ENCODE data around the gene PSME3. TPM values are rescaled to one million over a fixed set of nuclear protein-coding genes. Genes with fewer than 3 reads are reported as not detected.

The PSME3 gene
- total RNA-seq, 8 experiments from 2014 or later = 31.7 to 169 (median 69.6) TPM

DNA sequence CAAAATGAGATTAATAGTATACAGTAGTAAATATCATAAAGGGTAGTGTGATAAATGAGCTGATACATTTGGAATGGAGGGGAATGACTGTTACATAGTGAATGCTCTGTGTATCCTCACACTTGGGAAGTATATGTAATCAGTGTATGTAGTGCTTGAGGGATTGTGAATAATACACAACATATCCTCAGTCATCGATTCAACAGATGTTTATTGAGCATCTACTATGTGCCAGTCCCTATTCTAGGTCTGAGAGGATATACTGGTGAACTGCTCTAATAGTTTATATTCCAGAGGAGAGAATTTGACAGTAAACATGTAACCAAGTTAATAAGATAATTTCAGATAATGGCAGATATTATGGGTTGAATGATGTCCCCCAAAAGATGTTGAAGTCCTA, 5.7 kb upstream of the PSME3 start:
- in situ Hi-C loops (cut with MboI; ENCODE audit: low pct_unique_long_range_greater_than_20kb in 2 of 9, low sequenced_read_pairs in 9 of 9, unreplicated experiment in 9 of 9) = loop anchor here in 3 of 9 experiments (25.0 kb wide), 1 partner anchor 110 kb away; no protein-coding TSS in a partner anchor
- ATAC-seq (replicated peaks in 6 of 8) = no peak
- WGBS, 10 experiments = 20 to 88% (median 82%) methylated on average over 1 of the region's 1 CpG; no CpG with 5 or more reads in 1 of the 10 experiments
- Histone ChIP-seq H3K4me3 (no peak overlapping the region), H3K4me1 (replicated peaks in 1 of 2) (peaks cover 12 to 14% of the 10 kb centered on the region in 2 donors), H3K27ac (no peak overlapping the region)

DNA sequence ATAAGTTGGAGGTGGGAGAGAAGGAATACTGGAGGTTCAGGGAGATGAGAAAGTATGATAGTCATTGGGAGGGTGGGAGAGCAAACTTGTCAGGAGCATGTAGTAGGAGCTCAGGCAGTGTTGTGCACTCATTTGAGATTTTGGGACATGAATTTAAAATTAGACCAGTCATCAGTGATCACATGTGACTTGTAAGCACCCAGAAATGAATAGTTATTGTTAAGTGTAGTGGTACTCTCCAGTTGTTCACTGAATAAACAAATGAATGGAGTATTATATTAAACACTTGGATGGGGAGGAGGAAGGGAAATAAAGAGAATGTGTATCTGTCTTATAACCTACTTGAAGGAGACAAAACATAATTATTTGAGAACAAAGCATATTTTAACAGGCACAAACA, 2.2 kb upstream of the PSME3 start:
- in situ Hi-C loops (cut with MboI; ENCODE audit: low pct_unique_long_range_greater_than_20kb in 2 of 9, low sequenced_read_pairs in 9 of 9, unreplicated experiment in 9 of 9) = loop anchor here in 3 of 9 experiments (25.0 kb wide), 1 partner anchor 106 kb away; no protein-coding TSS in a partner anchor

DNA sequence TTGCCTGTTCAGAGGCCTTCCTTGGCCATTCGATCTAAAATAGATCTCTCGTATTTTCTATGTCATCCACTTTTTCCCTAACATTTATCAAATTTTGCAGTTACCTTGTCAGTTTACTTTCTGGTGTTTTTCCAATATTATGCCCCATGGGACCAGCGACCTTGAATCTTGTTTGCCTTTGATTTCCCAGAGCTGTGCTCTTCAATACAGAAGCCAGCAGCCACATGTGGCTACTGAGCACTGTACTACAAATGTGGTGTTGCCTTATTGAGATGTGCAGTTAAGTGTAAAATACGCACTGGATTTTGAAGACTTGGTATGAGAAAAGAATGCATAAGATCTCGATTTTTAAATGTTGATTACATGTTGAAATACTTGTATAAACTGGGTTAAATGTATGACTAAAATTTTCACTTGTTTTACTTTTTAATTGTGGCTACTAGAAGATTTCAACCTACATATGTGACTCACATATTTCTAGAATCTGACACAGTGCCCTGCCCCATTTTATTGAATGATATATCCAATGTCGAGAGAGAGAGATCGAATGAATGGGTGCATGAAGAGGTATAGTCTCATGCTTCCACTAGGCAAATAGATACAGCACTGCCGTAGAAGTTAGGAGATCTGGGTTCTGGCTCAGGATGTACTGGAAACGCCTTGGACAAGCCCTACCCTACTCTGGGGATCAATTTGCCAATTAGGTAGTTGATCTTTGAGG, 824 bp upstream of the PSME3 start:
- in situ Hi-C loops (cut with MboI; ENCODE audit: low pct_unique_long_range_greater_than_20kb in 2 of 9, low sequenced_read_pairs in 9 of 9, unreplicated experiment in 9 of 9) = loop anchor here in 3 of 9 experiments (25.0 kb wide), 1 partner anchor 105 kb away; no protein-coding TSS in a partner anchor
- peak; percentile 7 to 52 (median 22) for ATAC-seq (replicated peaks in 6 of 8)
- Histone ChIP-seq H3K4me3 (peak overlapping the region; percentile 52 to 94 (median 78)), H3K4me1 (replicated peaks in 1 of 2) (peaks cover 8 to 13% of the 10 kb centered on the region in 2 donors), H3K27ac (peak overlapping the region; percentile 84 to 87)
- 24 to 100% (median 57%) methylated on average over 2 to 8 of the region's 9 CpGs for WGBS, 10 experiments

More for the DNA sequence above, 2.2 kb upstream of the PSME3 start:
- Histone ChIP-seq H3K27ac (no peak overlapping the region), H3K4me3 (no peak overlapping the region), H3K4me1 (replicated peaks in 1 of 2) (peaks cover 8 to 13% of the 10 kb centered on the region in 2 donors)
- no peak for ATAC-seq (replicated peaks in 6 of 8)

- Histone ChIP-seq H3K4me3 (peak overlapping the region; percentile 52 to 94 (median 78)), H3K27ac (peak overlapping the region; percentile 84 to 87), H3K4me1 (replicated peaks in 1 of 2) (peaks cover 8 to 13% of the 10 kb centered on the region in 2 donors)
- ATAC-seq (replicated peaks in 6 of 8) = peak in 3 of 8 experiments; percentile 6 to 35 (median 9)
- in situ Hi-C loops (cut with MboI; ENCODE audit: low pct_unique_long_range_greater_than_20kb in 2 of 9, low sequenced_read_pairs in 9 of 9, unreplicated experiment in 9 of 9) = loop anchor here in 3 of 9 experiments (25.0 kb wide), 1 partner anchor 103 kb away; no protein-coding TSS in a partner anchor
- WGBS, 10 experiments = 3 to 100% (median 26%) methylated on average over 1 to 11 of the region's 18 CpGs; no CpG with 5 or more reads in 1 of the 10 experiments
Measured at GRCh38 chr17:42833767-42834422, 698 bp downstream of the PSME3 start.

- peaks cover 8 to 13% of the 10 kb centered on the region in 2 donors for H3K4me1 ChIP-seq (replicated peaks in 1 of 2)
- in situ Hi-C loops (cut with MboI; ENCODE audit: low pct_unique_long_range_greater_than_20kb in 2 of 9, low sequenced_read_pairs in 9 of 9, unreplicated experiment in 9 of 9) = loop anchor here in 3 of 9 experiments (25.0 kb wide), 1 partner anchor 102 kb away; no protein-coding TSS in a partner anchor
- 80 to 100% (median 100%) methylated on average over 1 to 6 of the region's 6 CpGs; no CpG with 5 or more reads in 2 of the 10 experiments for WGBS, 10 experiments
- H3K4me3 ChIP-seq = no peak overlapping the region
- H3K27ac ChIP-seq = no peak overlapping the region
- ATAC-seq (replicated peaks in 6 of 8) = no peak
Measured at GRCh38 chr17:42835732-42836131, 2.5 kb downstream of the PSME3 start.

DNA sequence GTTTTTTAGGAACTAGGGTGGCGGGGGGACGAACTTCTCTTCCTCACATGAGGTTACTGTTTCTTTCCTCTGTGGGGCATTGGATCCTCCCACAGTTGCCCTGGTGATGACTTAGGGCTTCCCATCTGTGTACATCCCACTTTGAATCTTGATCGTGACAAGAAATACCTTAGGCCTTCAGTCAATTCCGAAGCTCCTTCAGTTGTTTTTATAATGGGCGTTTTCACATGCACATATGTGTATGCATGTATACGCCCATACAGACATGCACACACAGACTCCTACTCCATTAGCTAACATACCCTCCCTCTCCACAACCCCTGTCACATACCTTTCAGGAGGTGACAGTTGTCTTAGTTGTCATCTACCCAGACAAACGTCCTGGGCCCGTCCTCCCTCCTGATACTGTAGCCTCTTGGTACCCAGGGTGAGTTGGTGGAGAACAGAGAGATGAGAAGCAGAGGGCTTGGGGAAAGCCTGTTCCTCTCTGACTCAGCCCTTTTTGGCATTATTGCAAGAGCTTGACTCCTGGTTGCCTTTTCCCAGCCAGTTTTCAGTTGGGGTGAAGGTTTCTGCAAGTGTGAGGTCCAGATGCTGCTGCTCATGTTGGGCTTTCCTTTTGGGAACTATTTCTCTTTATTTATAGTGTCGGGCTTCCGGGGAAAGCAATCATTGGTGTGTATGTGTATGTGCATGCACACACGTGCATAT, 8.9 kb downstream of the PSME3 start:
- Histone ChIP-seq H3K4me3 (no peak overlapping the region), H3K27ac (no peak overlapping the region), H3K4me1 (replicated peaks in 1 of 2) (no peaks in the 10 kb centered on the region)
- peak in 3 of 8 experiments; percentile 63 to 90 (median 74) for ATAC-seq (replicated peaks in 6 of 8)
- WGBS, 10 experiments = 0 to 88% (median 63%) methylated on average over 2 to 9 of the region's 11 CpGs
- in situ Hi-C loops (cut with MboI; ENCODE audit: low pct_unique_long_range_greater_than_20kb in 2 of 9, low sequenced_read_pairs in 9 of 9, unreplicated experiment in 9 of 9) = loop anchor here in 4 of 9 experiments (10.0 to 25.0 kb wide), 2 partner anchors 93 to 95 kb away; no protein-coding TSS in a partner anchor

DNA sequence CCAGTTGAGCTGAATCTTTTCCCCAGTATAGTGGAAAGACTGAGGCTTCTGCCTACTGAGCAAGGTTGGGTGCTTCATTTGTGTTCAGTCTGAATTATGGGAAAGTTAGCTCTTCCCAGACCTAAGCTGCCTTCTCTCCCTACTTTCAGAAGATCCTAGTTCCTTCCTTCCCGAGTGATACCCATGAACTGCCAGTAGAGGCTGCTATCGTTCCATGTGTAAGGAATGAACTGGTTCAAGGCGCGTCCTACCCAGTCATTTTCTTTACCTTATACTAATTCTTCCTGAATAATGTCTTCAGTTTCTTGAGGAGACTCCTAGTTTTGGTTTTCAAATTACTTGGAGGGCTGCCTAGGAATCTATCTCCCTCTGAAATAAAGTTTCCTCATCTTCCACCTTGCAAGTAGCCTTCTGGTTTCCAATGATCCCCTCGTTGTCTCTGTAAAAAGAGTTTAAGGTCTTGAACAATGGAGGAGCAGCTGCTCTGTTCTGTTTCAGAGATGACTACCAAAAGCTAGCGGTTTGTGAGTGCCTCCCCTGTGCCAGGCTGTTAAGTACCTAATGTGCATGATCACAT, 10.2 kb downstream of the PSME3 start:
- peak; percentile 6 to 87 (median 70) for ATAC-seq (replicated peaks in 6 of 8)
- no peaks in the 10 kb centered on the region for H3K4me1 ChIP-seq (replicated peaks in 1 of 2)
- in situ Hi-C loops (cut with MboI; ENCODE audit: low pct_unique_long_range_greater_than_20kb in 2 of 9, low sequenced_read_pairs in 9 of 9, unreplicated experiment in 9 of 9) = loop anchor here in 4 of 9 experiments (10.0 to 25.0 kb wide), 2 partner anchors 91 to 94 kb away; no protein-coding TSS in a partner anchor
- 7 to 100% (median 34%) methylated on average over 1 to 6 of the region's 6 CpGs for WGBS, 10 experiments
- no peak overlapping the region for H3K27ac ChIP-seq
- no peak overlapping the region for H3K4me3 ChIP-seq

- H3K4me1 ChIP-seq (replicated peaks in 1 of 2) = no peaks in the 10 kb centered on the region
- H3K27ac ChIP-seq = no peak within 1 kb of the TSS
- WGBS, 10 experiments = 5 to 100% (median 92%) methylated on average over 1 to 3 of the region's 4 CpGs; no CpG with 5 or more reads in 5 of the 10 experiments
- in situ Hi-C loops (cut with MboI; ENCODE audit: low pct_unique_long_range_greater_than_20kb in 2 of 9, low sequenced_read_pairs in 9 of 9, unreplicated experiment in 9 of 9) = loop anchor here in 4 of 9 experiments (10.0 to 25.0 kb wide), 2 partner anchors 91 to 93 kb away; no protein-coding TSS in a partner anchor
- ATAC-seq (replicated peaks in 6 of 8) = peak in 2 of 8 experiments; percentile 14 to 28
- H3K4me3 ChIP-seq = no peak within 1 kb of the TSS
Measured at GRCh38 chr17:42844271-42844670, 11.1 kb downstream of the PSME3 start, which contains the start of gene AOC2. Gene AOC2 (plus strand): TSS chr17:42844580. CDS start chr17:42844627, 47 bp downstream.

DNA sequence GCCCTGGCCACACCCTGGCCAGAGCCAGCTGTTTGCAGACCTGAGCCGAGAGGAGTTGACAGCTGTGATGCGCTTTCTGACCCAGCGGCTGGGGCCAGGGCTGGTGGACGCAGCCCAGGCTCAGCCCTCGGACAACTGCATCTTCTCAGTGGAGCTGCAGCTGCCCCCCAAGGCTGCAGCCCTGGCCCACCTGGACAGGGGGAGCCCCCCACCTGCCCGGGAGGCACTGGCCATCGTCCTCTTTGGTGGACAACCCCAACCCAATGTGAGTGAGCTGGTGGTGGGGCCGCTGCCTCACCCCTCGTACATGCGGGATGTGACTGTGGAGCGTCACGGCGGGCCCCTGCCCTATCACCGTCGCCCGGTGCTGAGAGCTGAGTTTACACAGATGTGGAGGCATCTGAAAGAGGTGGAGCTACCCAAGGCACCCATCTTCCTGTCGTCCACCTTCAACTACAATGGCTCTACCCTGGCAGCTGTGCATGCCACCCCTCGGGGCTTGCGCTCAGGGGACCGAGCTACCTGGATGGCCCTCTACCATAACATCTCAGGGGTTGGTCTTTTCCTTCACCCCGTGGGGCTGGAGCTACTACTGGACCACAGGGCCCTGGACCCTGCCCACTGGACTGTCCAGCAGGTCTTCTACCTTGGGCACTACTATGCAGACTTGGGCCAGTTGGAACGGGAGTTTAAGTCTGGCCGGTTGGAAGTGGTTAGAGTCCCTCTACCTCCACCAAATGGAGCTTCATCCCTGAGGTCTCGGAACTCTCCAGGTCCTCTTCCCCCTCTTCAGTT, 11.8 kb downstream of the PSME3 start:
- 68 to 100% (median 85%) methylated on average over 1 to 6 of the region's 24 CpGs; no CpG with 5 or more reads in 4 of the 10 experiments for WGBS, 10 experiments
- no peak overlapping the region for H3K27ac ChIP-seq
- no peak overlapping the region for H3K4me3 ChIP-seq
- in situ Hi-C loops (cut with MboI; ENCODE audit: low pct_unique_long_range_greater_than_20kb in 2 of 9, low sequenced_read_pairs in 9 of 9, unreplicated experiment in 9 of 9) = loop anchor here in 4 of 9 experiments (10.0 to 25.0 kb wide), 2 partner anchors 90 to 92 kb away; no protein-coding TSS in a partner anchor
- H3K4me1 ChIP-seq (replicated peaks in 1 of 2) = no peaks in the 10 kb centered on the region
- ATAC-seq (replicated peaks in 6 of 8) = peak in 2 of 8 experiments; percentile 10 to 17

DNA sequence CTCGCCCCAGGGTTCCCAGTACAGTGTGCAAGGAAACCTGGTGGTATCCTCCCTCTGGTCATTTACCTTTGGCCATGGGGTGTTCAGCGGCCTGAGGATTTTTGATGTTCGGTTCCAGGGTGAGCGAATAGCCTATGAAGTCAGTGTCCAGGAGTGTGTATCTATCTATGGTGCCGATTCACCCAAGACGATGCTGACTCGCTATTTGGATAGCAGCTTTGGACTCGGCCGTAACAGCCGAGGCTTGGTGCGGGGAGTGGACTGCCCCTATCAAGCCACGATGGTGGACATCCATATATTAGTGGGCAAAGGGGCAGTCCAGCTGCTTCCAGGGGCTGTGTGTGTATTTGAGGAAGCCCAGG, 12.3 kb downstream of the PSME3 start:
- 87 to 94% (median 91%) methylated on average over 3 to 11 of the region's 12 CpGs; no CpG with 5 or more reads in 6 of the 10 experiments for WGBS, 10 experiments
- no peak for ATAC-seq (replicated peaks in 6 of 8)
- no peak overlapping the region for H3K27ac ChIP-seq
- H3K4me1 ChIP-seq (replicated peaks in 1 of 2) = no peaks in the 10 kb centered on the region
- no peak overlapping the region for H3K4me3 ChIP-seq
- in situ Hi-C loops (cut with MboI; ENCODE audit: low pct_unique_long_range_greater_than_20kb in 2 of 9, low sequenced_read_pairs in 9 of 9, unreplicated experiment in 9 of 9) = loop anchor here in 4 of 9 experiments (10.0 to 25.0 kb wide), 2 partner anchors 89 to 92 kb away; no protein-coding TSS in a partner anchor

GRCh38 chr17:42845918-42846593, 12.9 kb downstream of the PSME3 start:
- no peak for ATAC-seq (replicated peaks in 6 of 8)
- WGBS, 10 experiments = 67 to 100% (median 87%) methylated on average over 1 to 2 of the region's 7 CpGs; no CpG with 5 or more reads in 6 of the 10 experiments
- no peak overlapping the region for H3K4me3 ChIP-seq
- in situ Hi-C loops (cut with MboI; ENCODE audit: low pct_unique_long_range_greater_than_20kb in 2 of 9, low sequenced_read_pairs in 9 of 9, unreplicated experiment in 9 of 9) = loop anchor here in 4 of 9 experiments (10.0 to 25.0 kb wide), 2 partner anchors 89 to 91 kb away; no protein-coding TSS in a partner anchor
- H3K4me1 ChIP-seq (replicated peaks in 1 of 2) = no peaks in the 10 kb centered on the region
- H3K27ac ChIP-seq = no peak overlapping the region

All from motor neuron (in vitro differentiated cells).